Epithelial cell of esophagus (primary cell): ENCODE measurements around the gene IGF1R.

ENCODE experiments used
- DNase-seq: peaks from one replicate; pipeline ENCODE4 v3.0.0; 2010; ENCODE audit warnings: low read depth
- H3K4me3 ChIP-seq: 2 replicates; pipeline ENCODE4 v1.5.1; 2011; ENCODE audit warnings: mild to moderate bottlenecking, low read length, control low read depth
- CTCF ChIP-seq: IDR thresholded peaks from 2 replicates; pipeline ENCODE4 v1.5.1; 2011; ENCODE audit warnings: low read depth, mild to moderate bottlenecking, low read length, control low read depth, inconsistent platforms; ENCODE audit not compliant: insufficient read depth; ENCODE audit errors: missing control alignments

Gene IGF1R

GRCh38 chr15:98626153-98626552, 22.2 kb upstream of the IGF1R start:
- DNase-seq, result no peak
- H3K4me3 ChIP-seq, result no peak overlapping the region
- TF ChIP-seq CTCF, result no peak

- DNase-seq, result no peak
- TF ChIP-seq CTCF, result no peak
These were observed 20.1 kb upstream of the IGF1R start for GRCh38 chr15:98628216-98628615.

GRCh38 chr15:98635848-98636247, 12.5 kb upstream of the IGF1R start:
- no peak overlapping the region for H3K4me3 ChIP-seq
- TF ChIP-seq CTCF, result no peak
- no peak for DNase-seq

More at GRCh38 chr15:98628216-98628615, 20.1 kb upstream of the IGF1R start:
- no peak overlapping the region for H3K4me3 ChIP-seq

GRCh38 chr15:98643115-98643514, 5.2 kb upstream of the IGF1R start:
- TF ChIP-seq CTCF, result no peak
- DNase-seq, result no peak

GRCh38 chr15:98646546-98647025, 1.8 kb upstream of the IGF1R start:
- H3K4me3 ChIP-seq, result peak overlapping the region; percentile 76
- TF ChIP-seq CTCF, result no peak

More at GRCh38 chr15:98643115-98643514, 5.2 kb upstream of the IGF1R start:
- H3K4me3 ChIP-seq, result no peak overlapping the region

GRCh38 chr15:98647026-98647773, 1.1 kb upstream of the IGF1R start:
- H3K4me3 ChIP-seq, result peak overlapping the region; percentile 76
- peak; percentile 55 for DNase-seq
- no peak for TF ChIP-seq CTCF

More at GRCh38 chr15:98646546-98647025, 1.8 kb upstream of the IGF1R start:
- no peak for DNase-seq
